Measurements from ENCODE around the gene ROGDI. TPM values are rescaled to one million over a fixed set of nuclear protein-coding genes. Genes with fewer than 3 reads are reported as not detected.

ROGDI gene
- total and polyA plus RNA-seq, 7 donors = 23.4 to 72.8 (median 47.9) TPM

DNA sequence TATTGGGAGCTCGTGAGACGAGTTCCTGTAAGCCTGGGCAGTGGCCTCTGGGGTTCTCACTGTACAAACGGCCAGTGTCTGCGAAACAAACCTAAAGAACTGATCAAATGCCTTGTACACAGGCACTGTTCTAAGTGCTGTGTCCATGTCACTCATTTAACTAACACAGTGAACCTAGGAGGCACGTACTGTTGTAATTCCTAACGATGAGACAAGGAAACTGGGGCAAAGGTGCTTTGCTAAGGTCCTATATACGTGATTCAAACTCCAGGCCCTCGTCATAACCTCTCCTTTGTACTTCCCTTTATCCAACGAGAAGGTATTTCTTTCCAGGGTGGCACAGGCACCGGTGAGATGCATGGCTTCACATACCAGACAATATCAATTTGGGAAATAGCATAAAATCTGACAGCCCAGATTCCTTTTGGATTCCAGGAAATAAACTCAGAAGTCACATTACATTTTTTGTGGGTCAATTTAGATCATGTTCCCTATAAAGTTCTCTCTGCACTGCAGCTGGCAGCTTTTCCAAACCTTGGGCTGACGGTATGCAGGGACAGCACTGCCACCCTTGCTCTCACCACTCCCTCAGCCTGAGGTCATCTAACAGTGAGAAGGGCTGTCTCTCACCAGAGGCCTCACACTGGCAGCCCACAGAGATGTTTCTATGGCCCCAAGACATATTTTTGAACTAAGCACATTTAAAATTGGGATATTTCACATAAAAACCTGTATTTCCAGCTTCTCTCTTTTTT is 26.3 kb upstream of the ROGDI start:
- H3K27ac ChIP-seq = no peak overlapping the region
- TF ChIP-seq POLR2A (IDR thresholded peaks at IDR 0.05) = no peak
- TF ChIP-seq, protein P1, sequence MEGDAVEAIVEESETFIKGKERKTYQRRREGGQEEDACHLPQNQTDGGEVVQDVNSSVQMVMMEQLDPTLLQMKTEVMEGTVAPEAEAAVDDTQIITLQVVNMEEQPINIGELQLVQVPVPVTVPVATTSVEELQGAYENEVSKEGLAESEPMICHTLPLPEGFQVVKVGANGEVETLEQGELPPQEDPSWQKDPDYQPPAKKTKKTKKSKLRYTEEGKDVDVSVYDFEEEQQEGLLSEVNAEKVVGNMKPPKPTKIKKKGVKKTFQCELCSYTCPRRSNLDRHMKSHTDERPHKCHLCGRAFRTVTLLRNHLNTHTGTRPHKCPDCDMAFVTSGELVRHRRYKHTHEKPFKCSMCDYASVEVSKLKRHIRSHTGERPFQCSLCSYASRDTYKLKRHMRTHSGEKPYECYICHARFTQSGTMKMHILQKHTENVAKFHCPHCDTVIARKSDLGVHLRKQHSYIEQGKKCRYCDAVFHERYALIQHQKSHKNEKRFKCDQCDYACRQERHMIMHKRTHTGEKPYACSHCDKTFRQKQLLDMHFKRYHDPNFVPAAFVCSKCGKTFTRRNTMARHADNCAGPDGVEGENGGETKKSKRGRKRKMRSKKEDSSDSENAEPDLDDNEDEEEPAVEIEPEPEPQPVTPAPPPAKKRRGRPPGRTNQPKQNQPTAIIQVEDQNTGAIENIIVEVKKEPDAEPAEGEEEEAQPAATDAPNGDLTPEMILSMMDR (IDR thresholded peaks at IDR 0.05) = no peak
- DNase-seq = no peak
- H3K27me3 ChIP-seq = no peaks in the 10 kb centered on the region
- H3K9me3 ChIP-seq = no peaks in the 10 kb centered on the region
- intact Hi-C loops (cut with DNase I) = no loop called here
- no peak overlapping the region for H3K4me3 ChIP-seq
- 24 to 80% methylated on average over 11 of the region's 11 CpGs for WGBS, 2 donors
- no peaks in the 10 kb centered on the region for H3K4me1 ChIP-seq
- peaks cover 40 to 98% (median 65%) of the 10 kb centered on the region in 4 donors for H3K36me3 ChIP-seq

- H3K36me3 ChIP-seq = peaks cover 47 to 100% (median 72%) of the 10 kb centered on the region in 4 donors
- no peaks in the 10 kb centered on the region for H3K4me1 ChIP-seq
- 90 to 93% methylated on average over 10 of the region's 10 CpGs for WGBS, 2 donors
- H3K4me3 ChIP-seq = no peak overlapping the region
- no peaks in the 10 kb centered on the region for H3K27me3 ChIP-seq
- H3K9me3 ChIP-seq = no peaks in the 10 kb centered on the region
- no peak overlapping the region for H3K27ac ChIP-seq
- no peak for DNase-seq
- TF ChIP-seq POLR2AphosphoS5 (IDR thresholded peaks at IDR 0.05) = no peak
- no peak for TF ChIP-seq POLR2A (IDR thresholded peaks at IDR 0.05)
- TF ChIP-seq EP300 (IDR thresholded peaks at IDR 0.05) = no peak
- TF ChIP-seq, protein P1 (IDR thresholded peaks at IDR 0.05) = no peak
- intact Hi-C loops (cut with DNase I) = no loop called here
Measured at GRCh38 chr16:4826980-4827379, 24.5 kb upstream of the ROGDI start.

GRCh38 chr16:4826526-4826925 is 24.1 kb upstream of the ROGDI start:
- intact Hi-C loops (cut with DNase I) = no loop called here
- WGBS, 2 donors = 95 to 98% methylated on average over 4 of the region's 4 CpGs

DNA sequence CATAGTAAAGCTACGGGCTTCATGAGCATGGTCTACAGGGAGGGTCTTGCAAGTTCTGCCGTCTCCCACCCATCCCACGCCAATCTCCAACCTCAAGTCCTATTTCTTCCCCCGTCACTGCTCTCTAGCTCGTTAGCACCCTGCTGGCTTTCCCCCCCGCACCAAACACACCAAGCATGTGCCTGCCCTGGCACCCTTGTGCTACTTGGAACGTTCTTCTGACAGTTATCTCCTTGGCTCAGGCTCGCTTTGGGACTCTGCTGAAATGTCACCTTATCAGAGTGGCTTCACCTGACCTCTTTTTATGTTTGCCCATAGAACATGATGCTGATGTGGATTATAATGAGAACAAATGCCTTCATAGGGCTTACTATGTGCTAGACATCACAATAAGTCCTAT is 22.8 kb upstream of the ROGDI start:
- no peaks in the 10 kb centered on the region for H3K9me3 ChIP-seq
- TF ChIP-seq EP300 (IDR thresholded peaks at IDR 0.05) (no peak), POLR2AphosphoS5 (IDR thresholded peaks at IDR 0.05) (no peak), POLR2A (IDR thresholded peaks at IDR 0.05) (no peak)
- TF ChIP-seq, protein P1 (IDR thresholded peaks at IDR 0.05) = no peak
- 87 to 94% methylated on average over 8 of the region's 8 CpGs for WGBS, 2 donors
- H3K27ac ChIP-seq = no peak overlapping the region
- intact Hi-C loops (cut with DNase I) = no loop called here
- H3K4me1 ChIP-seq = no peaks in the 10 kb centered on the region
- H3K4me3 ChIP-seq = no peak overlapping the region
- peaks cover 41 to 100% (median 73%) of the 10 kb centered on the region in 4 donors for H3K36me3 ChIP-seq
- no peaks in the 10 kb centered on the region for H3K27me3 ChIP-seq
- DNase-seq = no peak

More at GRCh38 chr16:4826526-4826925, 24.1 kb upstream of the ROGDI start:
- no peak overlapping the region for H3K4me3 ChIP-seq
- no peak overlapping the region for H3K27ac ChIP-seq
- no peaks in the 10 kb centered on the region for H3K27me3 ChIP-seq
- H3K36me3 ChIP-seq = peaks cover 42 to 100% (median 72%) of the 10 kb centered on the region in 4 donors
- no peak for DNase-seq
- H3K9me3 ChIP-seq = no peaks in the 10 kb centered on the region
- no peak for TF ChIP-seq EP300 (IDR thresholded peaks at IDR 0.05)
- no peaks in the 10 kb centered on the region for H3K4me1 ChIP-seq

GRCh38 chr16:4820652-4821051 is 18.2 kb upstream of the ROGDI start:
- H3K4me3 ChIP-seq = no peak overlapping the region
- H3K27ac ChIP-seq = no peak overlapping the region
- WGBS, 2 donors = 94 to 95% methylated on average over 6 of the region's 6 CpGs
- H3K27me3 ChIP-seq = no peaks in the 10 kb centered on the region
- no peak for DNase-seq
- H3K36me3 ChIP-seq = peaks cover 29 to 100% (median 58%) of the 10 kb centered on the region in 4 donors
- H3K9me3 ChIP-seq = no peaks in the 10 kb centered on the region
- TF ChIP-seq POLR2A (IDR thresholded peaks at IDR 0.05) = no peak
- TF ChIP-seq POLR2AphosphoS5 (IDR thresholded peaks at IDR 0.05) = no peak
- TF ChIP-seq EP300 (IDR thresholded peaks at IDR 0.05) = no peak
- TF ChIP-seq, protein P1 (IDR thresholded peaks at IDR 0.05) = no peak
- no peaks in the 10 kb centered on the region for H3K4me1 ChIP-seq
- intact Hi-C loops (cut with DNase I) = no loop called here

All from sigmoid colon (tissue), 7 donors.